GM18526 (cell line): Measurements from ENCODE around the gene RSU1.

ENCODE experiments used
- POLR2A ChIP-seq: IDR thresholded peaks from 3 replicates; pipeline ENCODE4 v1.6.1; 2011; ENCODE audit not compliant: insufficient read length; ENCODE audit errors: extremely low read depth

RSU1 gene

DNA sequence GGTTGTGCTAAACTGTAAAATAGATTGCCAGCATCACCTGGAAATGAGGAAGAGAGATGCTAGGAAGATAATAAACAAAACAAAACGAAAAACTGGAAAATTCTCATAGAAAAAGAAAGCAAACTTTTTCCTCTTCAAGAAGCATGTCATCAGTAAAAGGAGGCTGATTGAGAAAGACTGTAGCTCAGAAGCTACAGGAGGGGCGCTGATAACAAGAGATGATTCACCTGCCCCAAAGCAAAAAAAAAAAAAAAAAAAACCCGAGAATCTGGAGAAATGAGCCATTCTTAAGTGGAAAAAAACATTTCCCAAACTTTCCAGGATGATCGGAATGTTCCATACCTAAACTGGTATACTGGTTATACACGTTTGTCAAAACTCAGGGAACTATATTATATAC, 165.1 kb downstream of the RSU1 start:
- TF ChIP-seq POLR2A, result no peak

DNA sequence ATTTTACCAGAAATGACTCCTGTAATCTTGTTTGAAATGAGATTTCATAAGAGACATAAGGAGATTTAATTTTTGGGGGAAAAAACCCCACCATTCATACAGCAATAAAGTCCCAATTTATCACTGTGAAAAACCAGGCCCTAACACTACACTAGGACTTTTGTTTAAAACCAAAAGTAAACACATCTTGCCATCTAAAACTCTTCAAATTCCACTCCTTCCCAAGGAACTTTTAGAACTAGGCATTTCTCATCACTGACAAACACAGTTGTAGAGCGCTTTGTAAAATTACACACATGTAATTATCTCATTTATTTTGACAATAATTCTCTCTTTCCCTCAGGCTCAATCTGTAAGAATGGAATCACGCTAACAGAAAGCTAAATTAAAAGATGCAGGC, 167.5 kb downstream of the RSU1 start:
- TF ChIP-seq POLR2A, result no peak

- TF ChIP-seq POLR2A, result no peak
Observed at GRCh38 chr10:16648366-16648765, 168.9 kb downstream of the RSU1 start.

- TF ChIP-seq POLR2A, result no peak
Observed at GRCh38 chr10:16646181-16647059, 170.8 kb downstream of the RSU1 start.

GRCh38 chr10:16644146-16644545, 173.1 kb downstream of the RSU1 start:
- TF ChIP-seq POLR2A, result no peak

GRCh38 chr10:16643502-16643901, 173.7 kb downstream of the RSU1 start:
- no peak for TF ChIP-seq POLR2A

- TF ChIP-seq POLR2A, result no peak
Observed at GRCh38 chr10:16640153-16640552, 177.1 kb downstream of the RSU1 start.

DNA sequence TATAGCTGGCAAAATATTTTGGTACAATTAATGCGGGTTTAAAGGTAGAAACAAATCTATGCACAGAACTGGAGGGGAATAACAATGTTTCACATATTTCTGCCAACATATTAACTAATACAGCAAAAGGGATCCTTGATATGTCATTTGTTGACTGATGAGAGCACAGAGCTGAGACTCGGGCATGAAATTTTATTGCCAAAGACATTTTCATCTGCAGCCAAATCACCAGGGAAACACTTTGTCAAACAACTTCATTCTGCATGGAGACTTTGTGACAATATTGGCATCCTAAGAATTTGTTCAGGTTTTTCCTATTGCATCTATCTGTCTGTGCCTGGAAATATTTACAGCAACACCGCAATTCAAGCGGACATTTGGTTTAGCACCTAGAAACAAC, 177.8 kb downstream of the RSU1 start:
- TF ChIP-seq POLR2A, result no peak

DNA sequence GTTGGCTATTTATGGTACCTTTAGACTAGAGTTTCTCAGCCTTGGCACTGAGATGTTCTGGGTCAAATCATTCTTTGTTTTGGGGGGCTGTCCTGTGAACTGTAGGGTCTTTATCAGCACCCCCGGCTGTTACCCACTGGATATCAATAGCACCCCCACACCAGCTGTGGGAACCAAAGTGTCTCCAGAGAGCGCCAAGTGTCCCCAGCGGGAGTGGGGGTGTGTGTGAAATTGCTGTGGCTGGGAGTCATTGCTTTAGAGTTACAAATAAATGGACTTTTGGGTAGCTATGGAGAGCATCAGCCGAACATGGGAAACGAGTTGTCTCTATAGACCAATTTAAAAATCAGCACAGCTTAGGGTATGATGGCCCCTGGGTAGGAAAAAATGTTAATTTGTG, 184.2 kb downstream of the RSU1 start:
- TF ChIP-seq POLR2A, result no peak

DNA sequence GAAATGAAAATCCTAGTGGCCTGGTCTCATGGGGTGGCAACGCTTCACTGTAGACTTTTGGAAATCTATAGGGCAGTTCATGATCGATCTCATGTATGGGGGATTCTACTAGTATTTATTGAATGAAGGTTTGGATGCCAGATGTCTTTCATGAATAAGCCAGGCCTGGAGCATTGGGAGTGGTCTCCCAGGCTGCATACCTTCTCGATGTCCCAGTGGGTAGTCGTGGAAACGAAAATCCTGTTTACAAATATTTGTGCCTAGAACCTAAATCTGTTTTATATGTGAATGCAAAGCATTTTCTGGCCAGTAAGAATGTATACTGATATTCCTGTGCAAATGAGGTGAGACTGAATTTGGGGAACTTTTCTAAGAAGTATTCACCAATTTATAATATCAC, 190.5 kb downstream of the RSU1 start:
- no peak for TF ChIP-seq POLR2A

- TF ChIP-seq POLR2A, result no peak
Observed at GRCh38 chr10:16612981-16613355, 204.3 kb downstream of the RSU1 start.

DNA sequence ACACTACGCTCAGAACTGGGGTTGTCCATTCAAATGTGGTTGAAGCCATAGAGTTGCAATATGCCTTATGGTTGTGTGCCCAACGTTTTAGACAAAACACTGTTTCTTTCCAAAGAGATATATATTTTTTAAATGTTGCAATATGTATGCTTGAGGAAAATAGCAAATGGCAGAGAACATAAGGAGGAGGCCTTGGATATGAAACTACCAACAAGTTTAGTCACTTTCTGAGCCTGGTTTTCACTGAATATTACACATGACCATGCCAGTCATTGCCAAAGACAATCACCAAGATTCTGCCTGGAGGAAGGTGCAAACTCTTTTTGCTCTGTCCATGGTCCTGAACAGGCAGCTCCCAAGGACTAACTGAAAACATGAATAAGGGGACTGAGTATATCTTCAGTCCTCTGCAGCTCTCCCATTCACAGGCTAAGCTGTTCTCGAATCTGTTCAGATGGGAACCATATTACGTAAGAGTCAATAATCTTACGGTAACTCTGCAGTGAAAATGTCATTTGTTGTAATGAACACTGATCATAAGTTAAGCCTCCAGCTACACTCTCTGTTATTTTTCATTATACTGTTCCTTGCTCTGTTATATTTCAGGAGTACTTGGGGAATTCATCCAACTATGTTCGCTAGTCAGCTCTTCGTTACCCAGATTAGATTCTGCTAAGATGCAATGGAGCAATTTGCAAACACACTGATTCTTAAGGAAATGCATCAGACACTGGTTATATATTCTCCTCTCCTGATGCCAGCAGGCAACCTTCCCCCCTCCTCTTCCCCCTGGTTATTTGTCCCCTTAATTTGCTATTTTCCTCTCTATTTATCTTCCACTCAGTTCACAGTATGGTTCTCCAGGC, 204.9 kb downstream of the RSU1 start:
- no peak for TF ChIP-seq POLR2A

DNA sequence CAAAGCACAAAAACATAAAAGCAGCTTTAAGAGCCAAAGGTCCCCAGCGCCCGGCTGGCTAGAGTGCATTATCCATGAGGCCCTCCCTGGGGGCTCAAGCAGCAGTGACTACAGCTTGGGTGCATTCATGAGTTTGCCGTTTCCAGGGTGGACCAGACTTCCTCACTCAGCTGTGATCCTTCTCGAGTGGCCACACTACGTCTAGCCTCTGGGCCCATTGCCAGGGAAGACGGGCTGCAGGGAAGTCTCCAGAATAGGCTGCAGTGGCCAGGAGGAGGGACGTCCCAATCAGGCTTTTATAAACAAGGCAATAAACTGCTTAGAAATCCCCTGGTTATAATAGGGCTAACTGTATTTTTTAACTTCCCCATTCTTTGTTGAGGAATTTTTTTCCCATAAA, 206.2 kb downstream of the RSU1 start:
- TF ChIP-seq POLR2A, result no peak

- TF ChIP-seq POLR2A, result no peak
Observed at GRCh38 chr10:16609211-16609610, 208.0 kb downstream of the RSU1 start.

- TF ChIP-seq POLR2A, result no peak
Observed at GRCh38 chr10:16606923-16607322, 210.3 kb downstream of the RSU1 start.

- TF ChIP-seq POLR2A, result no peak
Observed at GRCh38 chr10:16606421-16606820, 210.8 kb downstream of the RSU1 start.
